DOHH2 (cell line): Measurements from ENCODE around the gene OR8B2.

Experiments used
- CTCF ChIP-seq: fragments of 200-600 bp; sonication (generic); IDR thresholded peaks from one replicate; pipeline ENCODE4 v1.5.1; 2014; ENCODE audit warnings: antibody characterized with exemption, mild to moderate bottlenecking, low read depth, low read length; ENCODE audit not compliant: poor library complexity, severe bottlenecking
- EZH2phosphoT487 ChIP-seq: fragments of 200-600 bp; sonication (generic); IDR thresholded peaks from 2 replicates; pipeline ENCODE4 v1.6.1; 2017; ENCODE audit warnings: borderline replicate concordance, mild to moderate bottlenecking, antibody characterized with exemption, low read length, moderate library complexity, mixed read lengths

- TF ChIP-seq CTCF (no peak), EZH2phosphoT487 (no peak)
Observed at GRCh38 chr11:124409906-124410305, 25.6 kb upstream of the OR8B2 start.
